LNCaP clone FGC (cell line): ENCODE measurements around the gene SERPINF2.
"Not testable (repeated sequence)": the region's sequence is repeated elsewhere in the genome, so short reads cannot be mapped to it uniquely, and the experiment has no call there.

Source experiments
- DNase-seq: peaks from one replicate; pipeline ENCODE4 v3.0.0-alpha.2; 2011; ENCODE audit warnings: low read depth
- H3K4me3 ChIP-seq: 2 replicates; pipeline ENCODE4 v1.5.1; 2011; ENCODE audit warnings: mild to moderate bottlenecking, low read depth, low read length, control low read depth
- TF ChIP-seq, protein P1 (sequence below): IDR thresholded peaks from 2 replicates; pipeline ENCODE4 v1.5.1; 2012; ENCODE audit warnings: mild to moderate bottlenecking; ENCODE audit not compliant: control insufficient read depth, insufficient read depth; ENCODE audit errors: extremely low read depth

Gene SERPINF2

DNA sequence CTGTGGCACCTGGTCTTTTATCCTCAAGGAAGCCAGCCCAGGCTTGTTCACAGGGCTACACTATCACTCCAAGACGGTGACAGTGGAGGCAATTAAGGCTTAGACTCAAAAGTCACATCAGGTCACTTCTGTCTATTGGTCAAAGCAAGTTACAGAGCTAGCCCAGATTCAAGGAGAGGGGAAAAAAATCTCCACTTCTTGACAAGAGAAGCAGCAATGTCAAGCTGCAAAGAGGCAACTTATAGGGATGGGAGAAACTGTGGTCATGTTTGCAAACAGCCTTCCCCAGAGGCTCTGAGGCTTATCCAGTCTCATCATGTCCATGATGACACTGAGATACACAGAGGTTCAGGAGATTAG is 50.8 kb downstream of the SERPINF2 start:
- TF ChIP-seq, protein P1, sequence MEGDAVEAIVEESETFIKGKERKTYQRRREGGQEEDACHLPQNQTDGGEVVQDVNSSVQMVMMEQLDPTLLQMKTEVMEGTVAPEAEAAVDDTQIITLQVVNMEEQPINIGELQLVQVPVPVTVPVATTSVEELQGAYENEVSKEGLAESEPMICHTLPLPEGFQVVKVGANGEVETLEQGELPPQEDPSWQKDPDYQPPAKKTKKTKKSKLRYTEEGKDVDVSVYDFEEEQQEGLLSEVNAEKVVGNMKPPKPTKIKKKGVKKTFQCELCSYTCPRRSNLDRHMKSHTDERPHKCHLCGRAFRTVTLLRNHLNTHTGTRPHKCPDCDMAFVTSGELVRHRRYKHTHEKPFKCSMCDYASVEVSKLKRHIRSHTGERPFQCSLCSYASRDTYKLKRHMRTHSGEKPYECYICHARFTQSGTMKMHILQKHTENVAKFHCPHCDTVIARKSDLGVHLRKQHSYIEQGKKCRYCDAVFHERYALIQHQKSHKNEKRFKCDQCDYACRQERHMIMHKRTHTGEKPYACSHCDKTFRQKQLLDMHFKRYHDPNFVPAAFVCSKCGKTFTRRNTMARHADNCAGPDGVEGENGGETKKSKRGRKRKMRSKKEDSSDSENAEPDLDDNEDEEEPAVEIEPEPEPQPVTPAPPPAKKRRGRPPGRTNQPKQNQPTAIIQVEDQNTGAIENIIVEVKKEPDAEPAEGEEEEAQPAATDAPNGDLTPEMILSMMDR = no peak
- DNase-seq = no peak
- H3K4me3 ChIP-seq = no peak overlapping the region

DNA sequence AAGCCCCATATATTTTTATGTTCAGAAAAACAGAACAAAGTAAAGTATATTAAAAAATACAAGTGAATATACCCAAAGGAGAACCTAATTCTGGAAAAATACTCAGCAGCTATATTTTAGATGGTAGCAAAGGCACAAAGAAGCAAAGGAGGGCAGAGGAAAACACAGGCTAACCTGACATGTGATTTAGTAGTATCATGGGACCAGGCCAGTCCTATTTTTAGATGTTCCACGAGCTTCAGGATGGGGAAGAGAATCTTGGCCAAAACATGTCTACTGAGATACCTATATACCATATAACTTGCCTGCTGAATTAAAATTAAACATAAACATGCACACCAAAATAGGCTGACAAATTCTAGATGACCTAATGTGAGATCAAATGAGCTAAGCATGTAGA is 54.1 kb downstream of the SERPINF2 start:
- no peak overlapping the region for H3K4me3 ChIP-seq
- no peak for DNase-seq
- TF ChIP-seq, protein P1 = no peak

DNA sequence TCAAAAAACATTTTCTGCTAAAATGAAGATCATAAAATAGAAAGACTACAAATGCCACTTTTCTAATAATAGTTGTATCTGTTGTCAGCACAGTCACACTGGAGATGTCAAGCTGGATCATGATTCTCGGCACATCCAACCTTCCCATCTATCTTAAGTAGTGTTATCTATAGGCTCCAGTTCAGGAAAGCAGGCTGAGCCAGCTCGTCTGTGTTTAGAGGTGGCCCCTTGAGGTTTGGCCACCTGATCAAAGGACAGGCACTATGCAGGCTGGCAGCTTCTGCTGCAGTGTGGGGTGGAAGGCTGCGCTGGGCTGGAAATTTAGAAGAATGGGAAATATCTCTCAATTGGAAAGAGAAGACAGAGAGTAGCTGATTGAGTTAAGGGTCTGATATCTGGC is 54.7 kb downstream of the SERPINF2 start:
- H3K4me3 ChIP-seq = no peak overlapping the region
- DNase-seq = no peak
- TF ChIP-seq, protein P1 = no peak

DNA sequence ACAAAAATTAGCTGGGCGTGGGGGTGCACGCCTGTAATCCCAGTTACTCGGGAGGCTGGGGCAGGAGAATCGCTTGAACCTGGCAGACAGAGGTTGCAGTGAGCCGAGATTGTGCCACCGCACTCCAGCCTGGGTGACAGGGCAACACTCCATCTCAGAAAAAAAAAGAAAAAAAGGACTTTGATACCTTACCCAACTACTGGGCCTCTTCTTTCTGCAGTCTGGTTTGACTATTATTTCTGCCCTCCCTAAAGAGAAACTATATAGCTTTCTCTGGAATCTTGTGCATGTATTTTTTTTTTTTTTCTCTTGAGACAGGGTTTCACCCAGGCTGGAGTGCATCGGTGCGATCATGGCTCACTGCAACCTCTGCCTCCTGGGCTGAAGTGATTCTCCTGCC is 55.2 kb downstream of the SERPINF2 start:
- H3K4me3 ChIP-seq, DNase-seq: not testable (repeated sequence)

DNA sequence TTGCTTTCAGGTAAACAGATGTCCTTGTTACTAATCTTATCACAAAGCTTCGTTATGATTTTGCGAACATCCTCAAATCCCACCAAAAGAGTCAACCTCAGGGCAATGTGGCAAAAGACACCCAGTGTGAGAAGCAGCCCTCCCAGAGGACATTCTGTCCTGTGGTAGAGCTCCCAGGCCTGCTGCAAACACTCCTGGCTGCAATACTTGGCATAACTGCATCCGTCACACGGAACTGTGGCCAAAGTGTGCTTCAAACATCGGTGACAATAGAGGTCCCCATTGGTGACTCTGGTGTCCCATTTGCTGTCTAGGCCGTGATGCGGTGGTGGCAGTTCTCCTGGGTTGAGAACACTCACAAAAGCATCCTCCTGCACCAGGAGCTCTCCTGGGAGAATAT is 57.6 kb downstream of the SERPINF2 start:
- TF ChIP-seq, protein P1 = no peak
- DNase-seq = no peak
- H3K4me3 ChIP-seq = no peak overlapping the region

DNA sequence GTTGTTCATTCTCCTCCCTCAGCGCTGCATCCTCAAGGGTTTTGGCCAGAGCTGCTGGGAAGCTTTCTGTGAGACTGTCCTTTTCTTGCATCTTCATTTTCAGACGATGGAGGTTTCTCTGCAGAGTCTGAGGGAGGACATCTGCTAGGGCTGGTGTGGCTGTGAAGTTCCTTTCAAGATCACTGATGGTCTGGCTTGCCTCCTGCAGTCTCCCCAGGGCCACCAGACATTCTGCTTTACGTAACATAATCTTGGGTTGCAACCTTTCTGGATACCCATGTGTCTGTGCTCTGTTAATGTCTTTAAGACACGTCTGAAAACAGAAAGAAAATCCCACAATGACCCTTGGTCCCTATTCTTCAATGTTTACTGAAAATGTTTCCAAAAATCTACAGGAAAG is 58.0 kb downstream of the SERPINF2 start:
- DNase-seq = no peak
- TF ChIP-seq, protein P1 = no peak
- H3K4me3 ChIP-seq = no peak overlapping the region

DNA sequence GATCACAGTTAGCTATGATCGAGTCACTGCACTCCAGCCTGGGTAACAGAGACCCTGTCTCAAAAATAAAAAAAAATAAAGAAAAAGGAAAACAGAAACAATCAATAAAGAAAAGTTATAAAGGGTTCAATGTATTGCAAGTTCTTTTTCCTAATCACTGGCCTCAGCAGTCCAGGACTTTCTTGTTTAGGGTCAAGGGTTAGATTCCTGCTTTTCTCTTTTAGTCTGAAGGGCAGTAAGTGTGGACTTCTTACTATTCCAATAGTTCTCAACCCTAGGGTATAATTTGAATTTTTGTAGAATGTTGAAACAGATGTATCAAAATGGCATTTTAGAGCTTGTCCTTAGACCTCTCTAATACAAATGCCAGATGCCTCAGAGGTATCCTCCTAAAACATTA is 59.8 kb downstream of the SERPINF2 start:
- H3K4me3 ChIP-seq = no peak overlapping the region
- TF ChIP-seq, protein P1 = no peak
- no peak for DNase-seq

DNA sequence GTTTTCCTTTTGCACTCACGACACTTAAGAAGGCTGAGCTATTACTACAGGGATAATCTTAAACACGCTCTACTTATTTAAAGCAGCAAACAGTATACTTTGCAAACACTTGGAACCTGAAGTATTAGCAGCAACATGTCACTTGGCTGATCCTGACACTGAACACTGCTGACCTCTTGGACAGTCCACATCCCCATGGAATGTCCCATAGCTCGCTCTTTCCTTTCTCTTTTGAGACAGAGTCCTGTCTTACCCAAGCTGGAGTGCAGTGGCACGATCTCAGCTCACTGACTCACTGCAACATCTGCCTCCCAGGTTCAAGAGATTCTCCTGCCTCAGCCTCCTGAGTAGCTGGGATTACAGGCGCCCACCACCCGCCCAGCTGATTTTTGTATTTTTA is 60.6 kb downstream of the SERPINF2 start:
- H3K4me3 ChIP-seq = no peak overlapping the region
- no peak for DNase-seq
- TF ChIP-seq, protein P1 = no peak
